ENCODE results near the gene GRIK3.
"Not testable (repeated sequence)": the region's sequence is repeated elsewhere in the genome, so short reads cannot be mapped to it uniquely, and the experiment has no call there.

Gene GRIK3

GRCh38 chr1:36947384-36947783 is 86.9 kb downstream of the GRIK3 start:
- no peak for DNase-seq (ENCODE audit: low read depth in 2 of 2)

GRCh38 chr1:36944883-36945282 is 89.4 kb downstream of the GRIK3 start:
- DNase-seq (ENCODE audit: low read depth in 2 of 2) = no peak

- DNase-seq (ENCODE audit: low read depth in 2 of 2) = no peak
Measured at GRCh38 chr1:36942148-36942547, 92.2 kb downstream of the GRIK3 start.

GRCh38 chr1:36941316-36941978 is 92.9 kb downstream of the GRIK3 start:
- DNase-seq (ENCODE audit: low read depth in 2 of 2) = no peak

GRCh38 chr1:36938819-36939218 is 95.5 kb downstream of the GRIK3 start:
- no peak for DNase-seq (ENCODE audit: low read depth in 2 of 2)

GRCh38 chr1:36937371-36937770 is 96.9 kb downstream of the GRIK3 start:
- no peak for DNase-seq (ENCODE audit: low read depth in 2 of 2)

- DNase-seq (ENCODE audit: low read depth in 2 of 2) = no peak
Measured at GRCh38 chr1:36934061-36934460, 100.3 kb downstream of the GRIK3 start.

GRCh38 chr1:36927826-36928225 is 106.5 kb downstream of the GRIK3 start:
- DNase-seq (ENCODE audit: low read depth in 2 of 2) = no peak

GRCh38 chr1:36925251-36925650 is 109.1 kb downstream of the GRIK3 start:
- no peak for DNase-seq (ENCODE audit: low read depth in 2 of 2)

- DNase-seq (ENCODE audit: low read depth in 2 of 2) = no peak
Measured at GRCh38 chr1:36924282-36924811, 110.0 kb downstream of the GRIK3 start.

- DNase-seq (ENCODE audit: low read depth in 2 of 2) = no peak
Measured at GRCh38 chr1:36922593-36923426, 111.5 kb downstream of the GRIK3 start.

GRCh38 chr1:36922071-36922470 is 112.2 kb downstream of the GRIK3 start:
- DNase-seq (ENCODE audit: low read depth in 2 of 2) = no peak

- no peak for DNase-seq (ENCODE audit: low read depth in 2 of 2)
Measured at GRCh38 chr1:36920801-36921405, 113.4 kb downstream of the GRIK3 start.

GRCh38 chr1:36920371-36920770 is 113.9 kb downstream of the GRIK3 start:
- no peak for DNase-seq (ENCODE audit: low read depth in 2 of 2)

GRCh38 chr1:36919491-36920145 is 114.7 kb downstream of the GRIK3 start:
- DNase-seq (ENCODE audit: low read depth in 2 of 2) = no peak

GRCh38 chr1:36918604-36919003 is 115.7 kb downstream of the GRIK3 start:
- no peak for DNase-seq (ENCODE audit: low read depth in 2 of 2)

- DNase-seq (ENCODE audit: low read depth in 2 of 2) = not testable (repeated sequence)
Measured at GRCh38 chr1:36916542-36916941, 117.8 kb downstream of the GRIK3 start.

- no peak for DNase-seq (ENCODE audit: low read depth in 2 of 2)
Measured at GRCh38 chr1:36913484-36914060, 120.7 kb downstream of the GRIK3 start.

- DNase-seq (ENCODE audit: low read depth in 2 of 2) = no peak
Measured at GRCh38 chr1:36913016-36913415, 121.3 kb downstream of the GRIK3 start.

GRCh38 chr1:36912365-36912865 is 121.9 kb downstream of the GRIK3 start:
- DNase-seq (ENCODE audit: low read depth in 2 of 2) = no peak

GRCh38 chr1:36911561-36912364 is 122.6 kb downstream of the GRIK3 start:
- no peak for DNase-seq (ENCODE audit: low read depth in 2 of 2)
